ENCODE data around the gene GGA1. TPM values are rescaled to one million over a fixed set of nuclear protein-coding genes. Genes with fewer than 3 reads are reported as not detected.
"Not testable (repeated sequence)": the region's sequence is repeated elsewhere in the genome, so short reads cannot be mapped to it uniquely, and the experiment has no call there.

The GGA1 gene
- total RNA-seq, 1 experiment from 2014 or later: 29.7 TPM

GRCh38 chr22:37607010-37607934 is 1.4 kb upstream of the GGA1 start:
- DNase-seq (ENCODE audit: low read depth): peak; percentile 50

GRCh38 chr22:37607935-37608476 is 628 bp upstream of the GGA1 start:
- no peak for DNase-seq (ENCODE audit: low read depth)

- DNase-seq (ENCODE audit: low read depth): no peak
These were observed 862 bp downstream of the GGA1 start for GRCh38 chr22:37609240-37610152.

GRCh38 chr22:37610153-37610475 is 1.5 kb downstream of the GGA1 start:
- DNase-seq (ENCODE audit: low read depth): not testable (repeated sequence)

GRCh38 chr22:37610480-37611129 is 2.0 kb downstream of the GGA1 start:
- DNase-seq (ENCODE audit: low read depth): no peak

GRCh38 chr22:37611207-37611606 is 2.6 kb downstream of the GGA1 start:
- no peak for DNase-seq (ENCODE audit: low read depth)

GRCh38 chr22:37616201-37617083 is 7.8 kb downstream of the GGA1 start:
- no peak for DNase-seq (ENCODE audit: low read depth)

GRCh38 chr22:37617431-37617830 is 8.8 kb downstream of the GGA1 start:
- no peak for DNase-seq (ENCODE audit: low read depth)

GRCh38 chr22:37618072-37618656 is 9.5 kb downstream of the GGA1 start:
- no peak for DNase-seq (ENCODE audit: low read depth)

- DNase-seq (ENCODE audit: low read depth): no peak
These were observed 10.0 kb downstream of the GGA1 start for GRCh38 chr22:37618674-37619073.

- DNase-seq (ENCODE audit: low read depth): no peak
These were observed 11.4 kb downstream of the GGA1 start for GRCh38 chr22:37619991-37620390.

- DNase-seq (ENCODE audit: low read depth): no peak
These were observed 12.8 kb downstream of the GGA1 start for GRCh38 chr22:37621352-37621860.

- peak; percentile 51 for DNase-seq (ENCODE audit: low read depth)
These were observed 14.7 kb downstream of the GGA1 start for GRCh38 chr22:37623075-37624016.

- DNase-seq (ENCODE audit: low read depth): no peak
These were observed 15.4 kb downstream of the GGA1 start for GRCh38 chr22:37624017-37624365.

- DNase-seq (ENCODE audit: low read depth): no peak
These were observed 16.2 kb downstream of the GGA1 start for GRCh38 chr22:37624876-37625275.

- no peak for DNase-seq (ENCODE audit: low read depth)
These were observed 17.1 kb downstream of the GGA1 start for GRCh38 chr22:37625737-37626136.

GRCh38 chr22:37626144-37626543 is 17.5 kb downstream of the GGA1 start:
- peak; percentile 78 for DNase-seq (ENCODE audit: low read depth)

GRCh38 chr22:37626556-37627075 is 18.0 kb downstream of the GGA1 start:
- DNase-seq (ENCODE audit: low read depth): no peak

- DNase-seq (ENCODE audit: low read depth): no peak
These were observed 18.5 kb downstream of the GGA1 start for GRCh38 chr22:37627121-37627520.
